SU-DHL-6 (cell line): ENCODE data around the gene PRKAR1B.
A peak's percentile ranks its signal among the peaks of the same experiment; 100 is the strongest.

Experiments
- H2AFZ ChIP-seq: fragments of 200-600 bp; sonication (generic); 2 replicates; pipeline ENCODE4 v1.6.1; 2014; ENCODE audit warnings: low read depth, mild to moderate bottlenecking, moderate library complexity, mixed read lengths, antibody characterized with exemption, low read length; ENCODE audit not compliant: severe bottlenecking
- H3F3A ChIP-seq: fragments of 200-600 bp; shearing (Covaris generic); 2 replicates; pipeline ENCODE4 v1.6.0; 2016; ENCODE audit warnings: antibody characterized with exemption, mild to moderate bottlenecking; ENCODE audit not compliant: insufficient read depth
- H3K27ac ChIP-seq: fragments of 200-600 bp; sonication (generic); 2 replicates; pipeline ENCODE4 v1.5.1; 2016; ENCODE audit warnings: low read depth, mild to moderate bottlenecking, low read length, moderate library complexity, mixed read lengths
- H3K27me3 ChIP-seq: fragments of 200-600 bp; sonication (generic), shearing (Covaris generic); 2 replicates; pipeline ENCODE4 v1.6.0; 2014; ENCODE audit warnings: mild to moderate bottlenecking, low read length
- H3K36me3 ChIP-seq: fragments of 200-600 bp; sonication (generic); 2 replicates; pipeline ENCODE4 v1.6.1; 2014; ENCODE audit warnings: mild to moderate bottlenecking, low read length, mixed read lengths
- H3K4me2 ChIP-seq: fragments of 300-600, 200-600 bp; shearing (Covaris generic), sonication (generic); 2 replicates; pipeline ENCODE4 v1.6.0; 2014; ENCODE audit warnings: low read length, low read depth, mild to moderate bottlenecking; ENCODE audit not compliant: poor library complexity, severe bottlenecking
- H3K4me3 ChIP-seq: fragments of 200-600 bp; sonication (generic); 2 replicates; pipeline ENCODE4 v1.5.1; 2014; ENCODE audit warnings: antibody characterized with exemption, low read length, mild to moderate bottlenecking, mixed read lengths; ENCODE audit not compliant: insufficient read depth, poor library complexity, severe bottlenecking
- H3K79me2 ChIP-seq: fragments of 200-600 bp; sonication (generic); 2 replicates; pipeline ENCODE4 v1.6.1; 2014; ENCODE audit warnings: mild to moderate bottlenecking, low read length, moderate library complexity; ENCODE audit not compliant: insufficient read depth
- H3K9ac ChIP-seq: fragments of 200-600 bp; sonication (generic); 2 replicates; pipeline ENCODE4 v1.7.0; 2014; ENCODE audit warnings: mild to moderate bottlenecking, low read length
- H3K9me2 ChIP-seq: fragments of 200-600 bp; sonication (generic); replicated peaks from 2 replicates; pipeline ENCODE4 v1.6.1; 2014; ENCODE audit warnings: low read length; ENCODE audit not compliant: insufficient read depth
- H3K9me3 ChIP-seq: fragments of 200-600 bp; sonication (generic); 2 replicates; pipeline ENCODE4 v1.6.1; 2014; ENCODE audit warnings: low read length, mixed read lengths; ENCODE audit not compliant: insufficient read depth
- H4K20me1 ChIP-seq: fragments of 200-600 bp; sonication (generic); 2 replicates; pipeline ENCODE4 v1.6.1; 2014; ENCODE audit warnings: low read depth, mild to moderate bottlenecking, antibody characterized with exemption, low read length, moderate library complexity, mixed read lengths
- CTCF ChIP-seq: fragments of 200-600 bp; sonication (generic); IDR thresholded peaks from one replicate; pipeline ENCODE4 v1.5.1; 2017; ENCODE audit warnings: antibody characterized with exemption, mild to moderate bottlenecking, low read length, moderate library complexity; ENCODE audit not compliant: insufficient read depth, poor library complexity, severe bottlenecking
- EZH2phosphoT487 ChIP-seq: fragments of 200-600 bp; sonication (generic), shearing (Covaris generic); conservative IDR thresholded peaks from 2 replicates; pipeline ENCODE4 v1.6.1; 2018; ENCODE audit warnings: mild to moderate bottlenecking, antibody characterized with exemption, low read length, moderate library complexity, mixed read lengths

PRKAR1B gene

GRCh38 chr7:521221-522070 is 205.6 kb downstream of the PRKAR1B start:
- Histone ChIP-seq H3K79me2 (no peaks in the 10 kb centered on the region), H3K27ac (no peak overlapping the region), H4K20me1 (no peaks in the 10 kb centered on the region), H3K4me3 (no peak overlapping the region), H3K9me3 (no peaks in the 10 kb centered on the region), H3K9me2 (no peaks in the 10 kb centered on the region), H3K27me3 (no peaks in the 10 kb centered on the region), H3F3A (no peaks in the 10 kb centered on the region), H2AFZ (no peak overlapping the region), H3K9ac (no peak overlapping the region), H3K36me3 (no peaks in the 10 kb centered on the region), H3K4me2 (no peak overlapping the region)
- TF ChIP-seq EZH2phosphoT487 (no peak), CTCF (no peak)

DNA sequence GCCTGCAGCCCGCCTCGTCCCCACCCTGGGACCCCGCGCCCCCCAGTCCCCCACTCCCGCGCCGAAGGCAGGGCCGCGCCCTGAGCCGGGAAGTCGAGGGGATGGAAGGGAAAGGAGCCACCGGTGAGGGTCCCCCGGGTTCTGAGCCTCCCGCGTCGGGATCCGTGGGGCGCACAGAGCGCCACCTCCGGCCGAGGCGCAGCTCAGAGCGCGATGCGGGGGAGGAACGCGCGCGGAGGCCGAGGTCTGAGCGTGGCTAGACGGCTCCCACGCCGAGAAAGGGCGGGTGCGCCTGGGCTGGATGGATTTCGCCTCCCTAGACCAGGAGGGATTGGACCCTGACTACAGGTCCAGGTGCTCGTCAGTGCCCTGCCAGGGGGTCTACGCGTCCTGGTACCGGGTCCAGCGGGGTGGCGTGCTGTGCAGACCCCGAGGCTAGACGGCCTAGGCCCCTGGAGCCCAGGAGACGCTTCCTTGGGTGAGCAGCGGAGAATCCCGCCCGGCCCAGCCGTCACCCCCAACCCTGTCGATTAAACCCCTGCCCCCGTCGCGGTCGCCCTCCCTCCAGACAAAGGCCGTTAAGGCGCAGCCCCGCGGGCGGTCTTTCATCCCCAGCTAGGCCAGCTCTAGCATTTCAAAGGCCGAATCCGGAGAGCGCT is 206.4 kb downstream of the PRKAR1B start:
- Histone ChIP-seq H3K9me3 (no peaks in the 10 kb centered on the region), H3K4me3 (no peak overlapping the region), H3K4me2 (no peak overlapping the region), H3K9me2 (no peaks in the 10 kb centered on the region), H2AFZ (no peak overlapping the region), H3F3A (no peaks in the 10 kb centered on the region), H4K20me1 (no peaks in the 10 kb centered on the region), H3K27ac (no peak overlapping the region), H3K36me3 (no peaks in the 10 kb centered on the region), H3K27me3 (no peaks in the 10 kb centered on the region), H3K79me2 (no peaks in the 10 kb centered on the region), H3K9ac (no peak overlapping the region)
- TF ChIP-seq EZH2phosphoT487 (no peak), CTCF (no peak)

DNA sequence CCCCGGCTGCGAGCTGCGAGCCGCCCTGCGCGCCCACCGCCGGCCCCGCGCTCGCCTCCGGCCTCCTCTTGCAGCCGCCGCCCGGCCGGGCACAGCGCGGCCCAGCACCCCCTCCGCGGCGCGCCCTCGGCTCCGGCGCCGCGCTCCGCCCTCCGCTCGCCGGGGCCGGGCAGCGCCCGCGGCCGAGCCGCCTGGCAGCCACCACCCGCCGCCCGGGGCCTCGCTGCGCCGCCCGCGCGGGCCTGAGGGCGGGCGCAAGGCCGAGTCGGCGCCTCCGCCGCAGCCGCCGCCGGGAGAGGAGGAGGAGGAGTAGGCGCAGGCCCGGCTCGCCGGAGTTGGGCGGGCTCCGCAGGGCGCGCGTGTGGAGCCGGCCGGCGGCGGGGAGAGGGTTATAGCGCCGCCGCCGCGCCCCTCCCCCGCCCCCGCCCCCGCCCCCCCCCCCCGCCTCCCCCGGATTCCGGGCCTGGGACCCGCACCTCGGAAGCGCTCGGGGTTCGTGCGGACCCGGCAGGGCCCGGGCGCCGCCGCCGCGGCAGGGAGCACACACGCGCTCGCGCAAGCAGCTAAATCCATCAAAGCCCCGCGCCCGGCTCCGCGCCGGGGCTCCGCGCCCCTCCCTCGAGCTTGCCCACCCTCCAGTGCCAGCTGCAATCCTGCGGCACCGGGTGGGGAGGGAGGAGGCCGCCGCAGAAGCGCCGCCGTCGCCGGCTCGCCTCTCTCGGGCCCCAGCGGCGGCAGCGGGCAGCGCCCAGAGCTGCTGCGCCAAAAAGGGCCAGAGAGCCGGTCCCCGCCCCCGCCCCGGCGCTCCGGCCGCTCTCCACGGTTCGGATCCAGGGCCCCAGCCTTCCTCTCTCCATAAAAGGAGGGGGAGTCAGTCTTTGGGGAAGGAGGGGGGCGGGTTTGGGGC is 207.3 kb downstream of the PRKAR1B start, which contains the start of gene PDGFA:
TSS of gene PDGFA (minus strand) at position 363 of the 907 bp plus-strand sequence. CDS start 845 bp downstream, outside the sequence.
- no peaks in the 10 kb centered on the region for H3F3A ChIP-seq
- H3K9me2 ChIP-seq = no peaks in the 10 kb centered on the region
- TF ChIP-seq EZH2phosphoT487 = no peak
- TF ChIP-seq CTCF = no peak
- no peaks in the 10 kb centered on the region for H3K79me2 ChIP-seq
- H3K27ac ChIP-seq = no peak within 1 kb of the TSS
- no peak within 1 kb of the TSS for H2AFZ ChIP-seq
- no peaks in the 10 kb centered on the region for H4K20me1 ChIP-seq
- no peaks in the 10 kb centered on the region for H3K27me3 ChIP-seq
- H3K4me3 ChIP-seq = no peak within 1 kb of the TSS
- no peak within 1 kb of the TSS for H3K9ac ChIP-seq
- no peaks in the 10 kb centered on the region for H3K36me3 ChIP-seq
- H3K4me2 ChIP-seq = peak within 1 kb of the TSS; percentile 34
- H3K9me3 ChIP-seq = no peaks in the 10 kb centered on the region
